ENCODE data around the gene ABHD16B.
A peak's percentile ranks its signal among the peaks of the same experiment; 100 is the strongest.
"Not testable (repeated sequence)": the region's sequence is repeated elsewhere in the genome, so short reads cannot be mapped to it uniquely, and the experiment has no call there.

Gene ABHD16B

DNA sequence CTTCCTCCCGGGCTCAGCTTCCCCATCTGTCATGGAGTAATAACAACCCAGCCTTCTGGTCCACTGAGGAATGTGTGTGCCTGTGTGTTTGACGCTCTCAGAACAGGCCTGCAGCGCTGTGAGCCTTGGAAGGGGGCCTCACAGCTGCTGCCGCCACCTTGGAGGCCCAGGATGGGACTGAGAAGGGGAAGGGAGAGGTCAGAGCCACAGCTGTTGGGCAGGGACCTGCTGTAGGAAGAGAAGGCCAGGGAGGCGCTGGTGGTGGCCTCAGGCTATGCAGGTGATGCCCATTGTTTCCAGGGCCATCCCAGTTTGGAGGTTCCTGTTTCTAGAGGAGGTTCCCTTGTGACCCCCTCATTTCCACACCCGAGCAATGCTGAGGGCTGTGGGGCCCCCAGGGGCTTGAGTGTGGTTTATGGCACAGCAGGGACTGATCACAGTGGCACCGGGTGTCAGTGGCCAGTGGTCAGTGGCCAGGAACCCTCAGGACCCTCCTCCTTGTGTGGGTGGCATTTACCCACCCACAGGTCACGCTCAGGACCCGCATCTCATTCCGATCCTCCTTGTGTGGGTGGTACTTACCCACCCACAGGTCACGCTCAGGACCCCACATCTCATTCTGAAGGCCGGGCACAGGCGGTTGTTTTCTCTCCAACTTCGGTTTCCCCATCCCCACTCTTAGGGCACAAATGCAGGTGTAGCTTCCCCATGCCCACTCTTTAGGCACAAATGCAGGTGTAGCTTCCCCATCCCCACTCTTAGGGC lies 17.8 kb downstream of the ABHD16B start:
- no peak for DNase-seq (ENCODE audit: low spot score)

GRCh38 chr20:63880901-63881300 lies 19.6 kb downstream of the ABHD16B start:
- DNase-seq (ENCODE audit: low spot score) = not testable (repeated sequence)

- DNase-seq (ENCODE audit: low spot score) = no peak
Observed at GRCh38 chr20:63881451-63882226, 20.3 kb downstream of the ABHD16B start.

GRCh38 chr20:63882257-63883200 lies 21.2 kb downstream of the ABHD16B start:
- no peak for DNase-seq (ENCODE audit: low spot score)

DNA sequence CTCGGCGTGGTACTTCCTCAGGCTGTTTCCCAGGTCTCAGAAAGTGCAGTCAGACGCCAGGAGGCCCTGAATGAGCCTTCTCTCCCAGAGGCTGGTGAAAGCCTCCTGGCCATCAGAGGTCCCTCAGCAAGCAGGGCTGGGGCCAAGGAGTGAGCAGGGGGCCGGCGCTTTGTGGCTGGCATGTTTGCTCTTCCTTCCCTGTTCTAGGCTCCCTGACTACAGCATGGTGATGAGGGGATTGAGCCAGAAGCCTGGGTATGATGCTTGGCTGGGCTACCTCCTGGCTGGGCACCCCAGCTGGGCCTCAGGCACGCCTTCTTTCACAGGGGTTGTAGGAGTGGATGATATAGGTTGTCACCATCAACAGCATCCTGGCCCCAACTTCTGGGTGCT lies 21.9 kb downstream of the ABHD16B start:
- no peak for DNase-seq (ENCODE audit: low spot score)

- no peak for DNase-seq (ENCODE audit: low spot score)
Observed at GRCh38 chr20:63884506-63885263, 23.4 kb downstream of the ABHD16B start.

DNA sequence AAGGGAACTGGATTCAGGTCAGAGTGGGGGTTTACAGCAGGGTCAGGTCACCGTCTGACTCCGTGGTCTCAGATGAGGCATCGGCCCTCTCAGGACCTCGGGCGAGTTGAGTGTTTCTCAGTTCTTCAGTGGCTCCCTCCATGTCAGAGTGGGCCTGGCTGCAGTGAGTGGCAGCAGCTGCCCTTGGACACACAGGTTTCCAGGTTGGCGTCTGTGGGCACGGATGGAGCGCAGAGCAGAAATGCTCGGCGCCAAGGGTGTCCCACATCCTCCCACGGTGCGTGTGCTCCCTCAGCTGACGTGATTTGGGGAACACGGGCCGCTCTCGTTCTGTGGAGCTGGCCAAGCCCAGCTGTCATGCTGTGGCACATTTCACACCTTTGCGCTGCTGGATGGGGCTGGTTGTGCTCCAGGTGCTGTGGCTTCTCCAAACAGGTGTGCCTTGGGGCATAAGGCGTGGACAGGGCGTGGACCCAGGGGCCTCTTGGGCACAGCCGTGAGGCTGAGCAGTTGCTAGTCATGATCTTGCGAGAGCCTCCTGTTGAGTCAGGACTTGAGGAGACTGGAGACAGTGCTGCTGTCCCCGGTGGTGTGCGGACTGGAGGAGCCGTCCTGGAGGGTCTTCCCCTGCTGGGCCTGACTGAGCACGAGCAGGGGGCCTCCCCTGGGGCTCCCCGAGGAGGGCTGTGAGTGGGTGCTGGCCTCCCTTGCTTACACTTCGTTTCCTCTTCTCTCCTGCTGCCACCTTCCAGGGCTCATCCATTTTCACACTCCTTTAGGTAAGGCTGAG lies 24.2 kb downstream of the ABHD16B start:
- no peak for DNase-seq (ENCODE audit: low spot score)

DNA sequence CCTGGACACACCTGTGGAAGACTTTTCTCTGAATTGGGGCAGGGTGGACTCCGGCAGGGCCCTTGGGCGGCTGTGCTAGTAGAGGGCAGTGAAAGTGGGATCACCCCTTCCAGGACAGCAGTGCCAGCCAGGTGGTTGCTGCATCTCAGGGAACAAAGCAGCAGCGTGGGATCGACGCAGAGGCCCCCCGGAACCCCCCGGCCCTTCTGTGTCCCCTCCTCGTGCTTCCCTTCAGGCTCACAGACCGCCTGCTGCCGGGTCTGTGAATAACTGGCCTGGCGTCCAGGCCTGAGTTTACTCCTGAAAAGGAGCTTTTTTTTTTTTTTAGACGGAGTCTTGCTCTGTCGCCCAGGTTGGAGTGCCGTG lies 24.7 kb downstream of the ABHD16B start:
- no peak for DNase-seq (ENCODE audit: low spot score)

DNA sequence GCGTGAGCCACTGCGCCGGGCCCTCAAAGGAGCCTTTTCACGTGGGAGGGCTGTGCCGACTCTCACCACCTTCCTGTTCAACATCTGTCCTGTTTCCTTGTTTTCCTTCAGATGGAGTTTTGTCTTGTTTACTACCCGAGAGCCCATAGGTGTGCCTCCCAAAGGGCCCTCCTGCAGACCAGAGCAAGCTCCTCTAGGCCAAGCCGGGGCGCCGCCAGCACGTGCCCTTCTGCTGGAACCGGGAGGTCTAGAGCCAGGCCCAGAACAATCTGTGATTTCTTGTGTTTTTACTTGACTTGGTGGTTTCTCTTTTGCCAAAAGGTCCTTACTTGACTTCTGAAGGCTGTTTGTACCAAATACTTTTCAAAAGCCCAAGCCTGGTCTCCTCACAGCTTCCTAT lies 25.6 kb downstream of the ABHD16B start:
- no peak for DNase-seq (ENCODE audit: low spot score)

GRCh38 chr20:63889241-63890200 lies 28.2 kb downstream of the ABHD16B start:
- DNase-seq (ENCODE audit: low spot score) = no peak

GRCh38 chr20:63890201-63890576 lies 28.9 kb downstream of the ABHD16B start:
- DNase-seq (ENCODE audit: low spot score) = no peak

GRCh38 chr20:63890616-63891015 lies 29.3 kb downstream of the ABHD16B start:
- no peak for DNase-seq (ENCODE audit: low spot score)

DNA sequence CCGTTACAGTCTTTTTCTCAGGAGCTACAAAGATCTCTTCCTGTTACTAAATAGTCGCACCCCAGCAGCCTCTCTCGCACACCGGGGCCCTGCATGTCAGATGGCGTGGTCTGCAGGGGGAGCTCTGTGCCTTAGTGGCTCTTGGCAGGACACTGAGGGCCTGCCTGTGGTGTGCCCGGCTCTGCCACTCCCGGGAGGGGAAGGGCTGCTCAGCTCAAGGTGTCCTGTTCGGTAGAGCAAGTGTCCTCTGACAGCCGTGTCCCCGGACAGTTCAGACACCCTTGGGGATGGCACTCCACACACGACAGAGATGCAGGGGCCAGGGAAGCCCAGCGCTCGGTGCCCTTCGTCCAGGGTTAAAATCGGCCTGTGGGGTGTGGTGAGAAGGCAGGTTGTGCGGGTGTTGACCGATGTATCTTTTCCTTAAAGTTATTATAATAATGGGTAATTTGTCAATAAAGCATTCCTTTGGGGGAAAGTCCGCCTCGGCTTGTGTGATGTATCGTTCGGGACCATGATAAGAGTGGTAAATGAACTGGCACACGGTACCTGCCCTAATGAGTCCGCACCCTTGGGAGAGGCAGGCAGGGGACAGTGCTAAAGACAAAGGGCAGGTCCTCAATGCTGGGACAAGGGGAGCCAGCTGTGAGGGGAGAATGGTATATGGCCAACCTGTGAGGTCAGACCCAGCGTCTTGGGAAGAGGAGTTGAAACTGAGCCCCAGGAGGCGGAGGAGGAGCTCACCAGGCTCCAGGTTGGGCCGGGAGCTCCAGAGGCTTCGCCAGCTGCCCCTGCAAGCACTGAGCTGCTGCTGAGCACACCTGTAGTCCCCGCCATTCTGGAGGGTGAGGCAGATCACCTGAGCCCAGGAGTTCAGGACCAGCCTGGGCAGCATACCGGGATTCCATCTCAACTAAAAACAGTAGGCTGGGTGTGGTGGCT lies 30.0 kb downstream of the ABHD16B start:
- no peak for DNase-seq (ENCODE audit: low spot score)

DNA sequence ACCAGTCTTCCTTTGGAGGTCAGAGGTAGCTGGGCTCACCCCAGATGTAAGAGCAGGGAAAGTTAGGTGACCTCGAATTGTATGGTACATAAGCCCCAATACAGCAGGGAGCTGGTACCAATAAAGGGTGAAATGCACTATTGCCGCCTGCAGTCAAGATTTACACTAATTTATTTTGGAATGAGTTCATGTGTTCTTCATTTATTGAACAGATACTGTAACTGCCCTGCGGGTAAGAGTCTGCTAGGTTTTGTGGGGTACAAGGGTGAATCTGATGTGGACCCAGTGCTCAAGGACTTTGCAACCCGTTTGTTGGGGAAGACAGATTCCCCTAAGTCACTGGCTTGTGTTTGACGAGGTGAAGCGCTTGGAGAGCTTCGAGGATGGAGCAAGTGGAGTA lies 31.1 kb downstream of the ABHD16B start:
- DNase-seq (ENCODE audit: low spot score) = no peak

- DNase-seq (ENCODE audit: low spot score) = no peak
Observed at GRCh38 chr20:63893999-63894357, 32.7 kb downstream of the ABHD16B start.

DNA sequence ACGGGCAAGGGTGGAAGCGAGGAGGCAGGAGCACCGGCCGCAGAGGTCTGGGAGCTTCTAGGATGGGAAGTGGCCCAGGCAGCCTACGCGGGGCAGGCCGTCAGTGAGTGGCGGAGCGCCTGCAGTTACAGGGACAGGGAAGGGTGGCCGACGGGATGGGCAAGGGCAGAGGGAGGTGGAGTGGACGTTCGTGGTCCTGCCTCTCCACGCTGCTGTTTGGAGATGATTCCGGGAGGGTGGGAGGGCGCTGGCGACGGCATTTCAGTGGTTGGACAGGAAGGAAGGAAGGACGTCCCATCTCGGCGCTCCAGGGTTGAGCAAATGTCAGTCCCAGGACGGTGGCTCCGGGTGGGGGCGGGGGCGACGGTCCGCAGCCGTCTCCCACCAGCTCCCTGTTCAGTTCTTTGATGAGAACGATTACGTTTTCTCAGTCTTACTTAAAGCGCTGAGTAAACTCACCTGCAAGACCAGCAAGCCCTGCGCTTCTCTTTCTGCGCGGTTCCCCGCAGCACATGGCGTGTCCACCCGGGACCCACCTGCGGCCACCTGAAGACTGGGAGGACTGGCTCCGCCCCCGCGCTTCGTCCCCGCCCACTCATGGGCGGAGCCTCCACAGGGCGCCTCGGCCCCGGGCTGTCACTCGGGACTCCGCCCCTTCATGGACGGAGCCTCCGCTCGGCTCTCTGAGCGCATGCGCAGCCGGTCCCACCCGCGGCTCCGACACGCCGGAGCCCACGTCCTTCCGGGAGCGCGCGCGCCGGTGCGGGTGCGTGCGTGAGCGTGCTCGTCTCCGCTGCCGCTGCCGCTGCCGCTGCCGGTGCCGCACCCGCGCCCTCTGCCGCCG lies 33.3 kb downstream of the ABHD16B start, which contains the start of gene DNAJC5:
Gene DNAJC5, plus strand, starts transcription at position 769 of the 844 bp plus-strand sequence. CDS start 33,220 bp downstream, outside the sequence.
- DNase-seq (ENCODE audit: low spot score) = peak; percentile 100

DNA sequence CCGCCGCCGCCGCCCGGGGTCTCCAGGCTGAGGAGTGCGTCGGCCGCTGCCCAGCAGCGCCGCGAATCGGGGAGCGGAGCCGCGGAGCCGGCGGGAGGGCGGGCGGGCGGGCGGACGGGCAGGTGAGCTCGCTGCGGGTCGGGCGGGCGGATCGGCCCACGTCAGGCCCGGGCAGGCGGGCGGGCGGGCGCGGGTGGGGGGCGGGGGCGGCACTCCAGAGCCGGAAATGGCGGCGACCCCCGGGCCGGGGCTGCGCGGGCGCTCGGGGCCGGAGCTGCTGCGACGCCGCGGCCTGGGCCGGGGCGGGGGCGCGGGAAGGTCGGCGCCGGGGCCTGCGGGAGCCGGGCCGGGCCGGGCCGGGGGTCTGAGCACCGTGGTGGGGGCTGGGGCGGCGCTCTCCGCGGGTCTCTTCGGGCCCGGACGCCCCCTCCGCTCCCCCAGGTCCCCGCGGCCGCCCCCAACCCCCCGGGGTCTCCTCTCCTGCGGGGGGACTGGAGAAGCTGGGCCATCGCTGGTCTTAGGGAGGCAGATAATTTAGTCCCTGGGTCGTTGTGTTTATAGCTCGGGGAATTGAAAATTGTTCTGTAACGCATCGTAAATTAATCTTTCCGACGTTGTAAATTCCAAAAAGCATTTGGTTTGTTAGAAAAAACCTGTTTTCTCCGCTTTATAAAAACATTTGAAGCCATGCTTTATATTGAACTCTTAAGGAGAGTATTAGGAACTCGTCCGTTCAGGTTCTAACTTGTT lies 34.1 kb downstream of the ABHD16B start:
- no peak for DNase-seq (ENCODE audit: low spot score)

Data from COLO829 (cell line).